Activated CD4-positive, CD25-positive, alpha-beta regulatory T cell treated with anti-CD3 and anti-CD28 coated beads, Interleukin-2, amount 50 U/mL, for 72 hours (primary cell): ENCODE results near the gene YOD1.

Experiments used
- DNase-seq: peaks from one replicate; pipeline ENCODE4 v3.0.0; 2021

Gene YOD1

GRCh38 chr1:207004931-207005830 lies 45.8 kb downstream of the YOD1 start:
- no peak for DNase-seq

GRCh38 chr1:207003210-207003609 lies 47.8 kb downstream of the YOD1 start:
- DNase-seq: no peak

- no peak for DNase-seq
These were observed 48.3 kb downstream of the YOD1 start for GRCh38 chr1:207002724-207003146.

- no peak for DNase-seq
These were observed 49.3 kb downstream of the YOD1 start for GRCh38 chr1:207001492-207002245.

GRCh38 chr1:207000651-207001291 lies 50.2 kb downstream of the YOD1 start:
- DNase-seq: no peak

GRCh38 chr1:206998816-206999215 lies 52.2 kb downstream of the YOD1 start:
- no peak for DNase-seq
